ENCODE data around the gene DPF3. TPM values are rescaled to one million over a fixed set of nuclear protein-coding genes. Genes with fewer than 3 reads are reported as not detected.

The DPF3 gene
- total and polyA plus RNA-seq, 2 donors (not counting 1 experiment from before 2014, with no cell fraction given), result 3.4 to 10.2 TPM

DNA sequence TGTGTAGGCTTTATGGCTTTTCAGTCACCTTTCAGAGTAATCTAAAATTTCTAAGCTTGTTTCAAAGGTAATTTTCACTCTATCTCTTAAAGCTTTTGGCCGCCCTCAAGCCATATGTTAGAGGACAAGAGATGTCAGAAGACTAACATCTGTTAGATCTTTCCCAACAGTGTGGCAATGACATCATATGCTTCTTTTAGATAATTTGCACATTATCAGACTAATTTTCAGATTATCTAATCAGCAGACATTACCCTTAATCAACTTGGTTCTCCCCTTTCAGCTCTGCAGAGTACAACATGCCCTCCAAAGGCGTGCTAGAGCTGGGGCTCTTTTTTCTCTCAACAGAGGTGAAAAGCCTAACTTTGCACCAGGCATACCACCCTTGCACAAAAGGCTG, 207.1 kb downstream of the DPF3 start:
- Histone ChIP-seq H2AFZ (ENCODE audit: insufficient read depth, low read depth, low read length, poor library complexity, severe bottlenecking) (no peak overlapping the region), H3K36me3 (replicated peaks in 1 of 2; ENCODE audit: control extremely low read depth in 1 of 2, control insufficient read depth in 1 of 2, extremely low read depth in 1 of 2, insufficient read depth in 2 of 2, low read length in 1 of 2) (peaks cover 6 to 33% of the 10 kb centered on the region in 2 experiments), H3K27me3 (replicated peaks in 1 of 4; ENCODE audit: control extremely low read depth in 1 of 4, control insufficient read depth in 3 of 4, insufficient read depth in 4 of 4, low read length in 3 of 4) (no peaks in the 10 kb centered on the region), H3K4me2 (replicated peaks; ENCODE audit: low read depth, low read length, poor library complexity, severe bottlenecking) (no peak overlapping the region), H3K4me3 (ENCODE audit: control extremely low read depth in 1 of 5, extremely low read depth in 1 of 5, insufficient read depth in 1 of 5, low read depth in 2 of 5, low read length in 4 of 5) (no peak overlapping the region), H3K27ac (ENCODE audit: low read length in 2 of 2) (no peak overlapping the region), H3K9me3 (ENCODE audit: control extremely low read depth in 1 of 3, control insufficient read depth in 2 of 3, insufficient read depth in 1 of 3, low read length in 2 of 3) (peaks cover 0 to 1% (median 0%) of the 10 kb centered on the region in 3 donors), H3K4me1 (ENCODE audit: control insufficient read depth in 2 of 2, insufficient read depth in 2 of 2, low read length in 2 of 2) (peaks cover 0 to 5% of the 10 kb centered on the region in 2 donors), H3K9ac (ENCODE audit: low read length) (no peak overlapping the region), H4K20me1 (ENCODE audit: control insufficient read depth, insufficient read depth, low read length, poor library complexity, severe bottlenecking) (no peaks in the 10 kb centered on the region), H3K79me2 (ENCODE audit: control insufficient read depth, insufficient read depth, low read length) (no peaks in the 10 kb centered on the region)
- DNase-seq, result no peak
- WGBS (ENCODE audit: insufficient coverage), result 91% methylated on average over 1 of the region's 2 CpGs
- intact Hi-C loops (cut with micrococcal nuclease), result no loop called here
- Mint-ChIP-seq H3K9me3 (ENCODE audit: insufficient read depth) (no peaks in the 10 kb centered on the region), H3K4me1 (peaks cover 4% of the 10 kb centered on the region), H3K4me3 (no peak overlapping the region), H3K27me3 (no peaks in the 10 kb centered on the region), H3K27ac (no peak overlapping the region)
- ChIA-PET POLR2A (no interaction called here), CTCF (no interaction called here)
- no peak for ATAC-seq (ENCODE audit: low read depth)
- TF ChIP-seq EZH2 (IDR thresholded peaks at IDR 0.05; ENCODE audit: borderline replicate concordance, insufficient read depth, low read depth, low read length, poor library complexity, severe bottlenecking), result no peak
- TF ChIP-seq, protein P1, sequence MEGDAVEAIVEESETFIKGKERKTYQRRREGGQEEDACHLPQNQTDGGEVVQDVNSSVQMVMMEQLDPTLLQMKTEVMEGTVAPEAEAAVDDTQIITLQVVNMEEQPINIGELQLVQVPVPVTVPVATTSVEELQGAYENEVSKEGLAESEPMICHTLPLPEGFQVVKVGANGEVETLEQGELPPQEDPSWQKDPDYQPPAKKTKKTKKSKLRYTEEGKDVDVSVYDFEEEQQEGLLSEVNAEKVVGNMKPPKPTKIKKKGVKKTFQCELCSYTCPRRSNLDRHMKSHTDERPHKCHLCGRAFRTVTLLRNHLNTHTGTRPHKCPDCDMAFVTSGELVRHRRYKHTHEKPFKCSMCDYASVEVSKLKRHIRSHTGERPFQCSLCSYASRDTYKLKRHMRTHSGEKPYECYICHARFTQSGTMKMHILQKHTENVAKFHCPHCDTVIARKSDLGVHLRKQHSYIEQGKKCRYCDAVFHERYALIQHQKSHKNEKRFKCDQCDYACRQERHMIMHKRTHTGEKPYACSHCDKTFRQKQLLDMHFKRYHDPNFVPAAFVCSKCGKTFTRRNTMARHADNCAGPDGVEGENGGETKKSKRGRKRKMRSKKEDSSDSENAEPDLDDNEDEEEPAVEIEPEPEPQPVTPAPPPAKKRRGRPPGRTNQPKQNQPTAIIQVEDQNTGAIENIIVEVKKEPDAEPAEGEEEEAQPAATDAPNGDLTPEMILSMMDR (IDR thresholded peaks at IDR 0.05), result no peak

DNA sequence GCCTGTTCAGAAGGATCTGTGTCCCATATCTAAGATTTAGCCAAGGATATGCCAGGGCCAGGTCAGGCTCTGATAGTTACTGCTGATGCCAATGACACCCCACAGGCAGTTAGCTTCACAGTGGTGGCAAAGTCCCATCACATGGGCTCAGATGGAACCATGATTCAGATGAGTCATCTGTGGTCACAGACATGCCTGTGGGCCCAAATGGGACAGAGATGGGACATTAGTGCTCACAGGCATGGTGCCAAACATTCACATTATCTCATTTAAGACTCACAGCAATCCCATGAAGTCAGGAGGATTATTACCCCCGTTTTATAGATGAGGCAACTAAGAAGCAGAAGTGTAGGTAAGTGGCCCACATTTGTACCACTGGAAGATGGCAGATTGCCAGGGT, 207.8 kb downstream of the DPF3 start:
- H3K4me1 Mint-ChIP-seq, result peaks cover 4% of the 10 kb centered on the region
- no peak overlapping the region for H3K27ac Mint-ChIP-seq
- Histone ChIP-seq H4K20me1 (ENCODE audit: control insufficient read depth, insufficient read depth, low read length, poor library complexity, severe bottlenecking) (no peaks in the 10 kb centered on the region), H3K4me1 (ENCODE audit: control insufficient read depth in 2 of 2, insufficient read depth in 2 of 2, low read length in 2 of 2) (peaks cover 0 to 5% of the 10 kb centered on the region in 2 donors), H3K9ac (ENCODE audit: low read length) (no peak overlapping the region), H3K4me2 (replicated peaks; ENCODE audit: low read depth, low read length, poor library complexity, severe bottlenecking) (no peak overlapping the region), H3K4me3 (ENCODE audit: control extremely low read depth in 1 of 5, extremely low read depth in 1 of 5, insufficient read depth in 1 of 5, low read depth in 2 of 5, low read length in 4 of 5) (no peak overlapping the region), H3K79me2 (ENCODE audit: control insufficient read depth, insufficient read depth, low read length) (no peaks in the 10 kb centered on the region), H2AFZ (ENCODE audit: insufficient read depth, low read depth, low read length, poor library complexity, severe bottlenecking) (no peak overlapping the region), H3K36me3 (replicated peaks in 1 of 2; ENCODE audit: control extremely low read depth in 1 of 2, control insufficient read depth in 1 of 2, extremely low read depth in 1 of 2, insufficient read depth in 2 of 2, low read length in 1 of 2) (peaks cover 5 to 33% of the 10 kb centered on the region in 2 experiments), H3K9me3 (ENCODE audit: control extremely low read depth in 1 of 3, control insufficient read depth in 2 of 3, insufficient read depth in 1 of 3, low read length in 2 of 3) (peaks cover 0 to 1% (median 0%) of the 10 kb centered on the region in 3 donors), H3K27ac (ENCODE audit: low read length in 2 of 2) (no peak overlapping the region), H3K27me3 (replicated peaks in 1 of 4; ENCODE audit: control extremely low read depth in 1 of 4, control insufficient read depth in 3 of 4, insufficient read depth in 4 of 4, low read length in 3 of 4) (no peaks in the 10 kb centered on the region)
- no peaks in the 10 kb centered on the region for H3K9me3 Mint-ChIP-seq (ENCODE audit: insufficient read depth)
- ChIA-PET POLR2A (no interaction called here), CTCF (no interaction called here)
- intact Hi-C loops (cut with micrococcal nuclease), result no loop called here
- no peak overlapping the region for H3K4me3 Mint-ChIP-seq
- DNase-seq (no peak), ATAC-seq (ENCODE audit: low read depth) (no peak)
- H3K27me3 Mint-ChIP-seq, result no peaks in the 10 kb centered on the region
- no peak for TF ChIP-seq EZH2 (IDR thresholded peaks at IDR 0.05; ENCODE audit: borderline replicate concordance, insufficient read depth, low read depth, low read length, poor library complexity, severe bottlenecking)
- TF ChIP-seq, protein P1 (IDR thresholded peaks at IDR 0.05), result no peak
- WGBS (ENCODE audit: insufficient coverage), result no CpG with 5 or more reads among the region's 1 CpG

All from B cell (primary cell).